Activated B cell treated with CpG ODN at 0.5 μM for 24 hours (primary cell): ENCODE data around the gene VSNL1. TPM values are rescaled to one million over a fixed set of nuclear protein-coding genes. Genes with fewer than 3 reads are reported as not detected.

Source experiments
- ATAC-seq: fragments of 200-7000 bp; cut with Tn5 transposase; one replicate; pipeline ENCODE4 v1.10.0; 2021; ENCODE audit warnings: low read depth, mild to moderate bottlenecking, moderate library complexity
- CTCF ChIA-PET: fragments of 350-600 bp; sonication (Branson Sonifier 250); formaldehyde crosslinking; loops from one replicate; lab custom pipeline; 2021; ENCODE audit warnings: antibody characterized with exemption; lab: Charles Lee
- POLR2A ChIA-PET: fragments of 350-600 bp; sonication (Branson Sonifier 250); formaldehyde crosslinking; loops from one replicate; lab custom pipeline; 2021; ENCODE audit warnings: antibody characterized with exemption; lab: Charles Lee
- DNase-seq: peaks from one replicate; pipeline ENCODE4 v3.0.0; 2022
- H3K27ac Mint-ChIP-seq: one replicate; pipeline ENCODE4 v1.8.0; 2020; ENCODE audit warnings: mixed read lengths
- H3K27me3 Mint-ChIP-seq: one replicate; pipeline ENCODE4 v1.8.0; 2021; ENCODE audit warnings: mixed read lengths
- H3K36me3 Mint-ChIP-seq: one replicate; pipeline ENCODE4 v1.8.0; 2021; ENCODE audit warnings: low read depth, mixed read lengths
- H3K4me1 Mint-ChIP-seq: one replicate; pipeline ENCODE4 v1.8.0; 2021; ENCODE audit warnings: mixed read lengths
- H3K4me3 Mint-ChIP-seq: one replicate; pipeline ENCODE4 v1.8.0; 2020; ENCODE audit warnings: mild to moderate bottlenecking, mixed read lengths
- H3K9me3 Mint-ChIP-seq: one replicate; pipeline ENCODE4 v1.8.0; 2020; ENCODE audit warnings: mixed read lengths
- CTCF ChIP-seq: fragments of 200-600 bp; IDR thresholded peaks from one replicate; pipeline ENCODE4 v1.8.0; 2022; ENCODE audit warnings: antibody characterized with exemption, mild to moderate bottlenecking
- intact Hi-C: fragments of 100-400 bp; cut with micrococcal nuclease; formaldehyde crosslinking; loops from one replicate; pipeline ENCODE4 v1.15.1; 2024
- total RNA-seq: library from RNA; stranded (reverse); gene quantifications from 2 replicates; pipeline ENCODE4 v1.2.3, GENCODE V29; 2022

Gene VSNL1
- total RNA-seq, 1 donor from 2014 or later = not detected

GRCh38 chr2:17587469-17587868 lies 47.0 kb downstream of the VSNL1 start:
- CTCF ChIA-PET = no interaction called here
- H3K27ac Mint-ChIP-seq = no peak overlapping the region

DNA sequence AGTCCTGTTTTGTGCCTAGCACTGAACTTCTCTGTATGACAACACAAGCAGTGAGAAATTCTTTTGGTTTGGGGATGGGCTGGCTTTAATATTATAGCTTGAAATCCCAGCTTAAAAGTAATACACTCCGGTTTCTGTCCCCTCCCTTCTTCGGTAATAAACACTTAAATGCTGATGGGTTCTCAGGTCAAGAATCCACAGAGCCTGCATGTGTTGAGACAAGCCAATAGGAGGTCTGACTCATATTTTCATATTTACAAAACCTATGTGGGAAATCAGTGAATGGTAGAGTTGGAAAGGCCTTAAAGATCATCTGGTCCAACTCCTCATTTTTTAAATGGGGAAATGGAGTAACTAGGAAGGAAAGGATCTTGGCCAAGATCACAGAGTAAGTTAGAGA lies 47.5 kb downstream of the VSNL1 start:
- DNase-seq (no peak), ATAC-seq (no peak)
- Mint-ChIP-seq H3K4me3 (no peak overlapping the region), H3K27me3 (peaks cover 6% of the 10 kb centered on the region), H3K4me1 (no peaks in the 10 kb centered on the region), H3K36me3 (no peaks in the 10 kb centered on the region), H3K27ac (no peak overlapping the region), H3K9me3 (no peaks in the 10 kb centered on the region)
- ChIA-PET CTCF (no interaction called here), POLR2A (no interaction called here)
- TF ChIP-seq CTCF = no peak
- intact Hi-C loops = no loop called here

More at GRCh38 chr2:17587469-17587868, 47.0 kb downstream of the VSNL1 start:
- Mint-ChIP-seq H3K36me3 (no peaks in the 10 kb centered on the region), H3K4me1 (no peaks in the 10 kb centered on the region), H3K4me3 (no peak overlapping the region), H3K9me3 (no peaks in the 10 kb centered on the region), H3K27me3 (peaks cover 6% of the 10 kb centered on the region)
- DNase-seq = no peak
- no peak for TF ChIP-seq CTCF
- intact Hi-C loops = no loop called here
- POLR2A ChIA-PET = no interaction called here
- ATAC-seq = no peak

GRCh38 chr2:17589406-17590035 lies 49.0 kb downstream of the VSNL1 start:
- Mint-ChIP-seq H3K4me1 (no peaks in the 10 kb centered on the region), H3K27ac (no peak overlapping the region), H3K4me3 (no peak overlapping the region), H3K36me3 (no peaks in the 10 kb centered on the region), H3K9me3 (no peaks in the 10 kb centered on the region), H3K27me3 (peaks cover 15% of the 10 kb centered on the region)
- ATAC-seq = no peak
- intact Hi-C loops = no loop called here
- POLR2A ChIA-PET = no interaction called here
- TF ChIP-seq CTCF = no peak
- no peak for DNase-seq
- CTCF ChIA-PET = no interaction called here

DNA sequence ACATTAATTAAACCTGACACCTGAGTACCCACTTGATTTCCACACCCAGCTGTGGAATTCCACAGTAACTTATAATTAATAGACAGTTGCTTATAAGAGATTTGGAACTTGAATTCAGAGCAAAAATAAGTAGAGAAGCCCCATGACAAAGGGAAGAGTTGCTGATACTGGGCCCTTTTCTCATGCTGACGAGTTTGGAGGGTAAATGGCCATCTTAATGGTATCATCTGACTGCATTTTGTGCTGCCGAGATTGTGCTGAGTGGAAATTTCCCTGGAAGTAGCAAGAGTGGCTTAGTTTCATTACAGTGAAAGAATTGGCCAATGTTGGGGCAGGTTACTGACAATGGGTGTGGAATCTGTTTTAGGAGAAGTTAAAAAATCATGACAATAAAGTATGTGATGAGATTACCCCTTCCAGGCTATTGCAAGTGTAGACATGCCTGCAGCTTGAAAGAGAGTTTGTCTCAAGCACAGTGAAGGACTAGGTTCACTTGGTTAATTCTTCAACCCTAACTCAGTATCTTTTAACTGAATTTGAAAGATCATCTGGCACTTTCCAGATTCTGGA lies 49.9 kb downstream of the VSNL1 start:
- ATAC-seq (no peak), DNase-seq (no peak)
- Mint-ChIP-seq H3K4me3 (no peak overlapping the region), H3K9me3 (no peaks in the 10 kb centered on the region), H3K27ac (no peak overlapping the region), H3K4me1 (no peaks in the 10 kb centered on the region), H3K36me3 (no peaks in the 10 kb centered on the region), H3K27me3 (peaks cover 21% of the 10 kb centered on the region)
- ChIA-PET CTCF (no interaction called here), POLR2A (interaction anchor here (0.6 kb wide), 1 partner anchor 52 kb away, joined by 4 read pairs; no protein-coding TSS in a partner anchor)
- intact Hi-C loops = no loop called here
- TF ChIP-seq CTCF = no peak

GRCh38 chr2:17591846-17592245 lies 51.4 kb downstream of the VSNL1 start:
- ATAC-seq (no peak), DNase-seq (no peak)
- Mint-ChIP-seq H3K9me3 (no peaks in the 10 kb centered on the region), H3K27ac (no peak overlapping the region), H3K27me3 (peaks cover 25% of the 10 kb centered on the region), H3K4me3 (no peak overlapping the region), H3K36me3 (no peaks in the 10 kb centered on the region), H3K4me1 (no peaks in the 10 kb centered on the region)
- intact Hi-C loops = no loop called here
- TF ChIP-seq CTCF = no peak
- ChIA-PET POLR2A (no interaction called here), CTCF (no interaction called here)
